ENCODE data around the gene PHF24.

DNA sequence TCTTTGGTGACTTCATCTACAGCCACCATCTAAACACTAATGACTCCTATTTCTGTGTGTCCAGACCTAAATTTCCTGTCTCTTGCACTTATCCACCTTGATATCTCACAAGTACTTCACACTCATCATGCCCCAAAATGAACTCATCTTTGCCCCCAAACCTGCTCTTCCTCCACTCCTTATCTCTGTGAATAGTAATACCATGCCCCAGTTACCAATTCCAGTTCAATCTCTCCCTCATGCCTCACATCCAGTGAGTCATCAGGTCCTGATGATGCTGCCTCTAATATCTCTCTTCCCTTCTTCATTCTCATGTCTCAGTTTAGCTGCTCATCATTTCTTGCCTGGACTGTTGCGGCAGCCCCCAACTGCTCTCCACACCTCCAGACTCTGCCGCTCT is 16.6 kb downstream of the PHF24 start:
- TF ChIP-seq, protein P1, sequence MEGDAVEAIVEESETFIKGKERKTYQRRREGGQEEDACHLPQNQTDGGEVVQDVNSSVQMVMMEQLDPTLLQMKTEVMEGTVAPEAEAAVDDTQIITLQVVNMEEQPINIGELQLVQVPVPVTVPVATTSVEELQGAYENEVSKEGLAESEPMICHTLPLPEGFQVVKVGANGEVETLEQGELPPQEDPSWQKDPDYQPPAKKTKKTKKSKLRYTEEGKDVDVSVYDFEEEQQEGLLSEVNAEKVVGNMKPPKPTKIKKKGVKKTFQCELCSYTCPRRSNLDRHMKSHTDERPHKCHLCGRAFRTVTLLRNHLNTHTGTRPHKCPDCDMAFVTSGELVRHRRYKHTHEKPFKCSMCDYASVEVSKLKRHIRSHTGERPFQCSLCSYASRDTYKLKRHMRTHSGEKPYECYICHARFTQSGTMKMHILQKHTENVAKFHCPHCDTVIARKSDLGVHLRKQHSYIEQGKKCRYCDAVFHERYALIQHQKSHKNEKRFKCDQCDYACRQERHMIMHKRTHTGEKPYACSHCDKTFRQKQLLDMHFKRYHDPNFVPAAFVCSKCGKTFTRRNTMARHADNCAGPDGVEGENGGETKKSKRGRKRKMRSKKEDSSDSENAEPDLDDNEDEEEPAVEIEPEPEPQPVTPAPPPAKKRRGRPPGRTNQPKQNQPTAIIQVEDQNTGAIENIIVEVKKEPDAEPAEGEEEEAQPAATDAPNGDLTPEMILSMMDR (IDR thresholded peaks at IDR 0.05) = no peak
- no peak for TF ChIP-seq POLR2A (IDR thresholded peaks at IDR 0.05)

Measured in sigmoid colon (tissue), 3 donors.